GM19043 (cell line): ENCODE data around the gene MRPL14.
A peak's percentile ranks its signal among the peaks of the same experiment; 100 is the strongest.

Experiments
- ATAC-seq: cut with Tn5 transposase; IDR thresholded peaks from one replicate; pipeline ENCODE4 v1.9.1; 2021; ENCODE audit warnings: low read depth; ENCODE audit not compliant: unreplicated experiment

MRPL14 gene

DNA sequence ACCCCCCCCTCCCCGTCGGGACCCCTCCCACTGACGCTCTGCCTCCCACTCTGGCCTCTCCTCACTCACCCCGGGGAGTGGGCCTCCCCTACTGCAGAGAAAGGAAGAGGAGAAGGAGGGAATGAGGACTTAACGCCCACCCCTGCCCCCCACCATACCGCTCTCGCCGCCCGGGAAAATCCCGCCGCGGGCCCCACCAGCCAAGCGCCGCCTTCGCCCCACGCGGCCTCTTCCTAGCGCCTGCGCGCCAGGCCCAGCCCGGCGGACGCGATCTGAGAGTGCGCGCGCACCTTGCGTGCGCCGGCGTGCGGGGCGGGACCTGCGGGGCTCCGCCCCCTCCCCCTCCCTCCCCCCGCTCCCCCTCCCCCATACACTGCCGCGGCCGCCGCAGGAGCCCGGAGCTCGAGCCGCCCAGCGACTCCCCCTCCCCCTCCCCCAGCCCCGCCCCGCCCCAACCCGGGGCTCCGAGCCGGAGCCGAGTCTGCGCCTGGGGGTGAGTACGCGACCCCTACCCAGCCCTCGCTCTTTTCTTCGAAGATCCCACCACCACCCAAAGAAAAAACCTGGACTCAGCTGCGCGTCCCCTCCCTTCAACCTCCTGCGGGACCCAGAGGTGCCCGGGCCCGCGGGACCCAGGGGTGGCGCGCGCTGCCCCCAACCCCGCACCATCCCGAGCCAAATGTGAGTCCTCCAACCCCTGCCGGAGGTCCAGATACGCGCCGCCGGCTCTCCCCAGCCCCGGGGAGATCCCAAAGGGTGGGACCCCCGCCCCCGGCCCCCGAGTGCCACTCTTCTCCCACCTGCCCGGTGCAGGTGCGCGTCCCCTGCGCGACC is at the start of gene MRPL14, which contains the start of gene TMEM63B:
Gene MRPL14, minus strand, starts transcription at position 267 of the 834 bp plus-strand sequence. CDS start 10,841 bp downstream, outside the sequence.
Gene TMEM63B, plus strand, starts transcription at position 369 of the 834 bp plus-strand sequence. CDS start 7,031 bp downstream, outside the sequence.
- ATAC-seq: peak; percentile 61

DNA sequence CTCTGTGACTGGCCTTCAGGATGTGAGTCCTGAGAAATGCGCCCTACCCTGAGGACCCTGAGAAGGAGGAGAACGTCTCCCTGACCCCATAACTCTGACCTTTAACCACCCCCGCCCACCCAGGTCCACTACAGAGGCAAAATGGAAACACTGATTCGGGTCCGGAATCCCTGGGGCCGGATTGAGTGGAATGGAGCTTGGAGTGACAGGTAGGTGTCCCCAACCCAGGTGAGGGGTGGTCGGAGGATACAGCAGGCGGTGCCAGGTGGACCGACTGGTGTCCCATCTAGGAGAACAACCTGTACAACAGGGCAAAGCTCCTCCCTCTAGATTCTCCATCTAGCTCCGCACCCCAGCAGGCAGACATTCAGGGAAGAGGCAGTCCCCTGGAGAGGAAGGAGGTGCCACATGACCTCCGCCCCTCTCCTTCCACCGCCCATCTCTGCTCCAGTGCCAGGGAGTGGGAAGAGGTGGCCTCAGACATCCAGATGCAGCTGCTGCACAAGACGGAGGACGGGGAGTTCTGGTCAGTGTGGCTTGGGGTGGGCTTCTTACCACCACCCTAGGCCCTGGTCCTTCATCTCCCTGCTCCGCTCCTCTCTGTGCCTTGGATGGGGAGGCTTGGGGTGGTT is 49.0 kb upstream of the MRPL14 start:
- ATAC-seq: no peak

- peak; percentile 69 for ATAC-seq
Measured at GRCh38 chr6:44172731-44173500, 45.7 kb upstream of the MRPL14 start.

- no peak for ATAC-seq
Measured at GRCh38 chr6:44171899-44172546, 44.8 kb upstream of the MRPL14 start.

DNA sequence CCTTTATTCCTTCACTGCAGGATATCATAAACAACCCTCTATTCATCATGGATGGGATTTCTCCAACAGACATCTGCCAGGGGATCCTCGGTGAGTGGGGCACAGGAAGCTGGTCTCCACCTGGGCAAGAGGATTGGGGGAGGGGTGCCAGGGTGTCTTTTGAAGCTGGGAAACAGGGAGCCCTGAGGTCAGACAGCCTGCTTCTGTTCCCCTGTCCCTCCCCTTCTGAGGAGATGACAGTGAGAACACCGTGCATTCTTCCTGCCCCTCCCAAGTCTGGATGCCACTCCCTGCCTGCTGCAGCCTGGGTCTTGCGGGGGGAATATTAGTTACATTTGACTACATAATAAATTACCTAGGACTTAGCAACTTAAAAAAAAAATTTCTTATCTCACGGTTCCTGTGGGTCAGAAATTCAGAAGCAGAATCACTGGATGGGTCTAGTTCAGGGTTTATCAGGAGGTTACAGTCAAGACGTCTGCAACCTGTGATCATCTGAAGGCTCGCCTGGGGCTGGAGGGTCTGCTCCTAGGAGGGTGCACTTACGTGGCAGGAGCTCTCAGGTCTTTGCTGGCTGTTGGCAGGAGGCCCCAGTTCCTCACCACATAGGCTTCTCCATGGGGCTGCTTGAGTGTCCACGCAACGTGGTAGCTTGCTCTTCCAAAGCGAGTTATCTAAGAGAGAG is 42.8 kb upstream of the MRPL14 start:
- ATAC-seq: no peak

GRCh38 chr6:44169154-44169553 is 41.9 kb upstream of the MRPL14 start:
- ATAC-seq: no peak

DNA sequence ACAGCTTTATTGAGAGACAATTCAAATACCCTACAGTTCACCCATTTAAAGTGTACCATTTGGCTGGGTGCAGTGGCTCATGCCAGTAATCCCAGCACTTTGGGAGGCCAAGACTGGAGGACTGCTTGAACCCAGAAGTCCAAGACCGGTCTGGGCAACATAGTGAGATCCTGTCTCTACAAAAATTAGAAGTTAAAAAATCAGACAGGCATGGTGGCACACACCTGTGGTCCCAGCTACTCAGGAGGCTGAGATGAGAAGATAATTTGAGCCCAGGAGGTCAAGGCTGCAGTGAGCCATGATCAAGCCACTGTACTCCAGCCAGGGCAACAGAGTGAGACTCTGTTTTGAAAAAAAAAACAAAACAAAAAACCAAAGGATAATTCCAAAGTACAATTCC is 40.3 kb upstream of the MRPL14 start:
- ATAC-seq: no peak

GRCh38 chr6:44166591-44167184 is 39.4 kb upstream of the MRPL14 start:
- ATAC-seq: no peak

DNA sequence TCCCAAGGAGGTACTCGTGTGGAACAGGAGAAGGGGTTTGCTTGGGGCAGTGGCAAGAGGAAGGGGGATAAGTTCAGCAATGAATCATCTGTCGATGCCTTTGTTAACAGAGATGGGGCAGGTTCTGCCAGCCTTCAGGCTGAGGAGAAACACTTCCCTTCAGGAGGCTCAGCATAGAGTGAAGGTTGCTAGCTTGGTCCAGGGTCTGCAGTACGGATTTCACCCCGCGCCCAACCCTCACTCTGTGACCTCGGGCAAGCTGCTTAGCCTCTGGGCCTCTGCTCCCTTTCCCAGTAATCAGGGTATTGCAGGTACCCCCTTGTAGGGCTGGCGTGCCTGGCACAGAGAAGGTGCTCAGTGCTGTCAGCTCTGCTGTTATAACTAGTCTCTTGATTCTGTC is 38.9 kb upstream of the MRPL14 start:
- ATAC-seq: no peak

DNA sequence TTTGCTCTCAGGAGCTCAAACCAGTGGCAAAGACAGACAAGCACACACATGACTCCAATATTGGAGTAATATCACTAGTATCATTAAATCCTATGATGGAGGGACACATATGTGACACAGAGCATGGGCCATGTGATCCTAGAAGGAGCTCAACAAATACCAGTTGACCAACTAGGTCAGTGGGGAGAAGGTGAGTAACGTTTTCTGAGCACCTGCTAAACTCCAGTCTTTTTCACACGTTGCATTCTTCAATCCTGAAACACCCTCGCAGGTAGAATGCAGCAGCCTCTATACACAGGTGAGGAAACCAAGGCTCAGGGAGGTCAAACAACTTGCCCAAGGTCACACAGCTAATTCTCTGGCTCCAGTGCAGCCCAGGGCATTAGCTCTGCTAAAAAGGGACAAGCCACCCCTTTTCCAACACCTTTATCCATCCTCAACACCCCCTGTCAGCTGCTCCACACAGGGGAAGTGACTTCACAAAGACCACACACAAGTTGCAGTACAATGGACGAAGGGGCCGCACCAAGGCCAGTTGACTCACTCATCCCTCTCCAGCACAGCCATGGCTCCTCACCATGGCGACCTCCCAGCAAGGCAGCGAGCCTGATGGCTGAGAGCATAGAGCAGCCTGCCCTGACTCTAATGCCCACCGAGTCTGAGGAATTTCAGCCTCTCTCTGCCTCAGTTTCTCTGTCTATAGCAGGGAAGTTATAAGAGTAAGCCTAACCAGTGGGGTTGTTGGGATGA is 35.8 kb upstream of the MRPL14 start:
- ATAC-seq: no peak

DNA sequence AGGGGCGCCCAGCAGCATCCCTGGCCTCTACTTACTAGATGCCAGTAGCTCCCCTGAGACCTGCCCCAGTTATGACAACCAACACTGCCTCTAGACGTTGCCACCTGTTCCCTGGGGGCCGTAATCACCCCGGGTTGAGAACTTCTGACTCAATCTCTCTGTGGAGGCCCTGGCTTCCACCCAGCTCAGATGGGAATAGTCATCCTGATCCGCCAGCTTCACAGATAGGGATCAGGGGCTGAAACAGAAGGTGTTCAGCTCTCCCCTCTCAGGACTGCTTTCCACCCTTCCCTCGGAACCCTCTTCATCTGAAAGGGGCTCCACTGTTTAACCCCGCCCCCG is 34.7 kb upstream of the MRPL14 start:
- ATAC-seq: no peak

DNA sequence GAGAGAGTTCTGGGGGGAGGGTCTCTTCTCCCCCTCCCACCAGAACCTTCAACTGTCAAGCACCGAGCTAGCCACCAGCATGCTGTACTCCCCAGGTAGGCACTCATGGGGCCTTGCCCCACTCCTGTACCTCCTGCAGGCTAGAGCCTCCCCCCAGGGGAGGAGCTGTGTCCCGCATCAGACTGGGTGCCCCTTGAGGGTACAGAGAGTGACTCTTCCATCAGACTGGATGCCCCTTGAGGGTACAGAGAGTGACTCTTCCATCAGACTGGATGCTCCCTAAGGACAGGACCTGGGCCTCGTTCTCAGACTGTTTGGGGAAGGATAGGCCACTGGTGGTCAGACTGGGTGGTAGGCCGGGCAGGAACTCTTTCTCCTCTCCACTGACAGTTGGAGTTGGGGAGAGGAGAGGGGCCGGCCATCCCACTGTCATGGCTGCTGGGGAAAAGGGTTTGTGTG is 31.5 kb upstream of the MRPL14 start, which contains the start of gene CAPN11:
Gene CAPN11, plus strand, starts transcription at position 51 of the 459 bp plus-strand sequence. Its CDS starts 29 bp downstream, at position 80.
- no peak for ATAC-seq

- ATAC-seq: no peak
Measured at GRCh38 chr6:44157152-44157521, 29.9 kb upstream of the MRPL14 start.

- ATAC-seq: no peak
Measured at GRCh38 chr6:44156494-44157151, 29.4 kb upstream of the MRPL14 start.

DNA sequence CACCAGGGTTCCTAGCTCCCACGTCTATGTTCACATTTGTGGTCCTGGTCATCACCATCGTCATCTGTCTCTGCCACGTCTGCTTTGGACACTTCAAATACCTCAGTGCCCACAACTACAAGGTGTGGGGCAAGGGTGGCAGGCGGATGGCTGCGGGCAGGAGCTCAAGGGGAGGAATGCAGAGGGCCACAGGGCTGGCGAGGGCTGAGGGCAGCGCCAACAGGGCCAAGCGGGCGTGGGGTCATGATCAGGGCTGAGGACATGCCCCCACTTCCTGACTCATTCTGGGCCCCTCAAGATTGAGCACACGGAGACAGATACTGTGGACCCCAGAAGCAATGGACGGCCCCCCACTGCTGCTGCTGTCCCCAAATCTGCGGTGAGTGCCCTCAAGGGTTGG is 26.8 kb upstream of the MRPL14 start:
- no peak for ATAC-seq

- no peak for ATAC-seq
Measured at GRCh38 chr6:44152533-44152932, 25.3 kb upstream of the MRPL14 start.

DNA sequence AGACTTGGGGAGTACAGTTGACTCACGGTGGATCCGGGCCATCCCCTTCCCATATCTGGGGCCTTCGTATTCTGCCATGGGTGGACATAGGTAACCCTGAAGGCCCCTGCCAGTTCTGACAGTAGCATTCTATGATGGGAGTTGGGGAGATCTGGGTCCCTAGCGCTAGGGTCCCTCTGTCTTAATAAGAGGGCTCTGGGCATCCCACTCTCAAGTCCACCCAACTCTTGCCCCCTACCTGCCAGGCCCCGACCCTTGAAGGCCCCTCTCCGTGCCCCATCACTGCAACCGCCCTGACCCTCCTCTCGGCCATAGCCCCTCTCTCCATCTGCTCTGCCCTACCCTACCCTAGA is 24.8 kb upstream of the MRPL14 start:
- no peak for ATAC-seq

- peak; percentile 72 for ATAC-seq
Measured at GRCh38 chr6:44151348-44152108, 24.3 kb upstream of the MRPL14 start.
